Panc1 (cell line): ENCODE data around the gene ROBO1.

Experiments
- POLR2AphosphoS5 ChIP-seq: IDR thresholded peaks from 2 replicates; pipeline ENCODE4 v1.6.1; 2012; ENCODE audit warnings: mild to moderate bottlenecking, low read depth, low read length, moderate library complexity
- TF ChIP-seq, protein P1 (sequence below): fragments of 450-650 bp; IDR thresholded peaks from 2 replicates; pipeline ENCODE4 v1.5.1; 2017; ENCODE audit warnings: mild to moderate bottlenecking

GRCh38 chr3:78992400-78992799 is 775.4 kb downstream of the ROBO1 start:
- TF ChIP-seq, protein P1, sequence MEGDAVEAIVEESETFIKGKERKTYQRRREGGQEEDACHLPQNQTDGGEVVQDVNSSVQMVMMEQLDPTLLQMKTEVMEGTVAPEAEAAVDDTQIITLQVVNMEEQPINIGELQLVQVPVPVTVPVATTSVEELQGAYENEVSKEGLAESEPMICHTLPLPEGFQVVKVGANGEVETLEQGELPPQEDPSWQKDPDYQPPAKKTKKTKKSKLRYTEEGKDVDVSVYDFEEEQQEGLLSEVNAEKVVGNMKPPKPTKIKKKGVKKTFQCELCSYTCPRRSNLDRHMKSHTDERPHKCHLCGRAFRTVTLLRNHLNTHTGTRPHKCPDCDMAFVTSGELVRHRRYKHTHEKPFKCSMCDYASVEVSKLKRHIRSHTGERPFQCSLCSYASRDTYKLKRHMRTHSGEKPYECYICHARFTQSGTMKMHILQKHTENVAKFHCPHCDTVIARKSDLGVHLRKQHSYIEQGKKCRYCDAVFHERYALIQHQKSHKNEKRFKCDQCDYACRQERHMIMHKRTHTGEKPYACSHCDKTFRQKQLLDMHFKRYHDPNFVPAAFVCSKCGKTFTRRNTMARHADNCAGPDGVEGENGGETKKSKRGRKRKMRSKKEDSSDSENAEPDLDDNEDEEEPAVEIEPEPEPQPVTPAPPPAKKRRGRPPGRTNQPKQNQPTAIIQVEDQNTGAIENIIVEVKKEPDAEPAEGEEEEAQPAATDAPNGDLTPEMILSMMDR, result no peak
- TF ChIP-seq POLR2AphosphoS5, result no peak
